Measurements from ENCODE around the gene PLB1. TPM values are rescaled to one million over a fixed set of nuclear protein-coding genes. Genes with fewer than 3 reads are reported as not detected.

Gene PLB1
- total RNA-seq, 6 experiments from 2014 or later, result 0.66 to 1.9 (median 1.1) TPM

- H3K27me3 ChIP-seq, result no peaks in the 10 kb centered on the region
- WGBS (ENCODE audit: insufficient coverage, low coverage, low lambda C conversion rate, missing lambda C conversion rate), result 94% methylated on average over 2 of the region's 9 CpGs
- H3K4me1 ChIP-seq, result no peaks in the 10 kb centered on the region
- ATAC-seq (no peak), DNase-seq (no peak)
- H3K9me3 ChIP-seq, result no peaks in the 10 kb centered on the region
- no peak overlapping the region for H3K27ac ChIP-seq
- TF ChIP-seq CTCF (IDR thresholded peaks at IDR 0.05) (no peak), POLR2A (IDR thresholded peaks at IDR 0.05) (no peak)
- no peak overlapping the region for H3K4me3 ChIP-seq
- no peaks in the 10 kb centered on the region for H3K36me3 ChIP-seq
- intact Hi-C loops (cut with DNase I), result no loop called here
These were observed 42.8 kb downstream of the PLB1 start for GRCh38 chr2:28538652-28539051.

GRCh38 chr2:28539118-28539541 lies 43.3 kb downstream of the PLB1 start:
- ATAC-seq (no peak), DNase-seq (no peak)
- intact Hi-C loops (cut with DNase I), result no loop called here
- Histone ChIP-seq H3K36me3 (no peaks in the 10 kb centered on the region), H3K27me3 (no peaks in the 10 kb centered on the region), H3K4me3 (no peak overlapping the region), H3K9me3 (no peaks in the 10 kb centered on the region), H3K27ac (no peak overlapping the region), H3K4me1 (no peaks in the 10 kb centered on the region)
- WGBS (ENCODE audit: insufficient coverage, low coverage, low lambda C conversion rate, missing lambda C conversion rate), result 68% methylated on average over 2 of the region's 14 CpGs
- no peak for TF ChIP-seq CTCF (IDR thresholded peaks at IDR 0.05)
- no peak for TF ChIP-seq POLR2A (IDR thresholded peaks at IDR 0.05)

- Histone ChIP-seq H3K4me3 (no peak overlapping the region), H3K36me3 (no peaks in the 10 kb centered on the region), H3K9me3 (no peaks in the 10 kb centered on the region), H3K27me3 (no peaks in the 10 kb centered on the region), H3K27ac (no peak overlapping the region), H3K4me1 (no peaks in the 10 kb centered on the region)
- WGBS (ENCODE audit: insufficient coverage, low coverage, low lambda C conversion rate, missing lambda C conversion rate), result 54% methylated on average over 6 of the region's 20 CpGs
- DNase-seq (no peak), ATAC-seq (no peak)
- intact Hi-C loops (cut with DNase I), result no loop called here
- TF ChIP-seq CTCF (IDR thresholded peaks at IDR 0.05) (no peak), POLR2A (IDR thresholded peaks at IDR 0.05) (no peak)
These were observed 47.6 kb downstream of the PLB1 start for GRCh38 chr2:28543316-28544035.

GRCh38 chr2:28544036-28544346 lies 48.1 kb downstream of the PLB1 start:
- TF ChIP-seq POLR2A (IDR thresholded peaks at IDR 0.05) (no peak), CTCF (IDR thresholded peaks at IDR 0.05) (no peak)
- H3K4me1 ChIP-seq, result no peaks in the 10 kb centered on the region
- no peaks in the 10 kb centered on the region for H3K27me3 ChIP-seq
- intact Hi-C loops (cut with DNase I), result no loop called here
- H3K9me3 ChIP-seq, result no peaks in the 10 kb centered on the region
- H3K27ac ChIP-seq, result no peak overlapping the region
- DNase-seq (no peak), ATAC-seq (no peak)
- 87% methylated on average over 5 of the region's 5 CpGs for WGBS (ENCODE audit: insufficient coverage, low coverage, low lambda C conversion rate, missing lambda C conversion rate)
- no peak overlapping the region for H3K4me3 ChIP-seq
- H3K36me3 ChIP-seq, result no peaks in the 10 kb centered on the region

All from right lobe of liver (tissue), 6 donors.